ENCODE results near the gene GRM4.

- no peak for TF ChIP-seq POLR2A (IDR thresholded peaks at IDR 0.05)
- TF ChIP-seq CTCF (IDR thresholded peaks at IDR 0.05), result no peak
Observed at GRCh38 chr6:34074064-34074742, 71.7 kb downstream of the GRM4 start.

All from Peyer's patch (tissue), 4 donors.